ENCODE results near the gene GGT6.

GGT6 gene

GRCh38 chr17:4527134-4527533 is 33.2 kb downstream of the GGT6 start:
- no peak overlapping the region for H3K4me3 ChIP-seq (ENCODE audit: low read depth, low read length)

- H3K4me3 ChIP-seq (ENCODE audit: low read depth, low read length) = no peak overlapping the region
These were observed 34.5 kb downstream of the GGT6 start for GRCh38 chr17:4525691-4526397.

- no peak overlapping the region for H3K4me3 ChIP-seq (ENCODE audit: low read depth, low read length)
These were observed 36.4 kb downstream of the GGT6 start for GRCh38 chr17:4523946-4524345.

- H3K4me3 ChIP-seq (ENCODE audit: low read depth, low read length) = no peak overlapping the region
These were observed 37.7 kb downstream of the GGT6 start for GRCh38 chr17:4522661-4523060.

GRCh38 chr17:4520894-4521600 is 39.3 kb downstream of the GGT6 start:
- no peak overlapping the region for H3K4me3 ChIP-seq (ENCODE audit: low read depth, low read length)

GRCh38 chr17:4520060-4520893 is 40.1 kb downstream of the GGT6 start:
- no peak overlapping the region for H3K4me3 ChIP-seq (ENCODE audit: low read depth, low read length)

- no peak overlapping the region for H3K4me3 ChIP-seq (ENCODE audit: low read depth, low read length)
These were observed 41.0 kb downstream of the GGT6 start for GRCh38 chr17:4519361-4519788.

GRCh38 chr17:4518901-4519300 is 41.5 kb downstream of the GGT6 start:
- no peak overlapping the region for H3K4me3 ChIP-seq (ENCODE audit: low read depth, low read length)

- no peak overlapping the region for H3K4me3 ChIP-seq (ENCODE audit: low read depth, low read length)
These were observed 43.6 kb downstream of the GGT6 start for GRCh38 chr17:4516735-4517134.

- H3K4me3 ChIP-seq (ENCODE audit: low read depth, low read length) = no peak overlapping the region
These were observed 44.9 kb downstream of the GGT6 start for GRCh38 chr17:4515501-4515900.

- no peak overlapping the region for H3K4me3 ChIP-seq (ENCODE audit: low read depth, low read length)
These were observed 45.6 kb downstream of the GGT6 start for GRCh38 chr17:4514779-4515178.

- no peak overlapping the region for H3K4me3 ChIP-seq (ENCODE audit: low read depth, low read length)
These were observed 46.2 kb downstream of the GGT6 start for GRCh38 chr17:4514206-4514605.

GRCh38 chr17:4513113-4514032 is 47.0 kb downstream of the GGT6 start:
- no peak overlapping the region for H3K4me3 ChIP-seq (ENCODE audit: low read depth, low read length)

- H3K4me3 ChIP-seq (ENCODE audit: low read depth, low read length) = no peak overlapping the region
These were observed 47.9 kb downstream of the GGT6 start for GRCh38 chr17:4512156-4513112.

GRCh38 chr17:4511199-4511932 is 49.0 kb downstream of the GGT6 start:
- H3K4me3 ChIP-seq (ENCODE audit: low read depth, low read length) = no peak overlapping the region

- H3K4me3 ChIP-seq (ENCODE audit: low read depth, low read length) = no peak overlapping the region
These were observed 49.8 kb downstream of the GGT6 start for GRCh38 chr17:4510618-4510941.

- no peak overlapping the region for H3K4me3 ChIP-seq (ENCODE audit: low read depth, low read length)
These were observed 50.3 kb downstream of the GGT6 start for GRCh38 chr17:4509923-4510617.

GRCh38 chr17:4509401-4509800 is 51.0 kb downstream of the GGT6 start:
- H3K4me3 ChIP-seq (ENCODE audit: low read depth, low read length) = no peak overlapping the region

Measured in iPS-11a (cell line).